H9 (cell line): Measurements from ENCODE around the gene KLK6. TPM values are rescaled to one million over a fixed set of nuclear protein-coding genes. Genes with fewer than 3 reads are reported as not detected.

Experiments
- DNase-seq: peaks from one replicate; pipeline ENCODE4 v3.0.0-alpha.2; 2017
- H2AFZ ChIP-seq: one replicate; pipeline ENCODE4 v1.6.1; 2013; ENCODE audit warnings: mild to moderate bottlenecking, low read length, control low read depth, moderate library complexity
- H2AK5ac ChIP-seq: 2 replicates; pipeline ENCODE4 v1.6.1; 2013; ENCODE audit warnings: low read length, control low read depth, mixed read lengths; ENCODE audit not compliant: insufficient read length
- H2BK120ac ChIP-seq: one replicate; pipeline ENCODE4 v1.6.1; 2013; ENCODE audit warnings: low read depth, mild to moderate bottlenecking, low read length, control low read depth, inconsistent platforms; ENCODE audit not compliant: poor library complexity, severe bottlenecking
- H2BK12ac ChIP-seq: 2 replicates; pipeline ENCODE4 v1.6.1; 2013; ENCODE audit warnings: low read length, control low read depth, mixed read lengths, low read depth; ENCODE audit not compliant: insufficient read length
- H2BK15ac ChIP-seq: 2 replicates; pipeline ENCODE4 v1.6.1; 2013; ENCODE audit warnings: low read depth, low read length, control low read depth
- H2BK20ac ChIP-seq: one replicate; pipeline ENCODE4 v1.6.1; 2013; ENCODE audit warnings: low read depth, mild to moderate bottlenecking, low read length, control low read depth, inconsistent platforms; ENCODE audit not compliant: poor library complexity, severe bottlenecking
- H2BK5ac ChIP-seq: 2 replicates; pipeline ENCODE4 v1.6.1; 2013; ENCODE audit warnings: low read length, control low read depth, mixed read lengths; ENCODE audit not compliant: insufficient read length
- H3K14ac ChIP-seq: 2 replicates; pipeline ENCODE4 v1.6.1; 2013; ENCODE audit warnings: low read length, control low read depth; ENCODE audit not compliant: insufficient read depth
- H3K18ac ChIP-seq: 2 replicates; pipeline ENCODE4 v1.6.1; 2013; ENCODE audit warnings: low read depth, mild to moderate bottlenecking, mixed read lengths, low read length, control low read depth; ENCODE audit not compliant: insufficient read length
- H3K23ac ChIP-seq: 2 replicates; pipeline ENCODE4 v1.6.1; 2013; ENCODE audit warnings: low read length, control low read depth, mixed read lengths, low read depth; ENCODE audit not compliant: insufficient read length
- H3K23me2 ChIP-seq: 2 replicates; pipeline ENCODE4 v1.6.1; 2013; ENCODE audit warnings: low read depth, mild to moderate bottlenecking, mixed read lengths, low read length, control low read depth; ENCODE audit not compliant: insufficient read length, poor library complexity, severe bottlenecking
- H3K27ac ChIP-seq: 2 replicates; pipeline ENCODE4 v1.5.1; 2013; ENCODE audit warnings: low read length, control low read depth, mixed read lengths, low read depth; ENCODE audit not compliant: insufficient read length
- H3K27me3 ChIP-seq: 2 replicates; pipeline ENCODE4 v1.6.1; 2013; ENCODE audit warnings: low read length, control low read depth, inconsistent platforms; ENCODE audit not compliant: insufficient read depth
- H3K4ac ChIP-seq: 2 replicates; pipeline ENCODE4 v1.6.1; 2013; ENCODE audit warnings: low read depth, mild to moderate bottlenecking, control low read depth, inconsistent platforms, low read length, moderate library complexity
- H3K4me1 ChIP-seq: 2 replicates; pipeline ENCODE4 v1.6.1; 2013; ENCODE audit warnings: low read length, control low read depth, inconsistent platforms; ENCODE audit not compliant: insufficient read depth
- H3K4me2 ChIP-seq: 2 replicates; pipeline ENCODE4 v1.6.1; 2013; ENCODE audit warnings: low read length, control low read depth, mixed read lengths; ENCODE audit not compliant: insufficient read length, insufficient read depth
- H3K56ac ChIP-seq: 2 replicates; pipeline ENCODE4 v1.6.1; 2013; ENCODE audit warnings: low read depth, mild to moderate bottlenecking, mixed read lengths, low read length, control low read depth; ENCODE audit not compliant: insufficient read length
- H3K79me1 ChIP-seq: 2 replicates; pipeline ENCODE4 v1.6.1; 2013; ENCODE audit warnings: low read depth, mild to moderate bottlenecking, moderate library complexity, low read length, control low read depth, inconsistent platforms; ENCODE audit not compliant: insufficient read depth, poor library complexity, severe bottlenecking
- H3K79me2 ChIP-seq: 2 replicates; pipeline ENCODE4 v1.6.1; 2013; ENCODE audit warnings: low read length, control low read depth, inconsistent platforms; ENCODE audit not compliant: insufficient read depth
- H3K9ac ChIP-seq: 2 replicates; pipeline ENCODE4 v1.6.1; 2013; ENCODE audit warnings: low read length, control low read depth, mixed read lengths; ENCODE audit not compliant: insufficient read length; ENCODE audit errors: extremely low read depth
- H3K9me3 ChIP-seq: one replicate; pipeline ENCODE4 v1.6.1; 2013; ENCODE audit warnings: low read depth, low read length, inconsistent platforms; ENCODE audit not compliant: control insufficient read depth
- H3T11ph ChIP-seq: one replicate; pipeline ENCODE4 v1.6.1; 2013; ENCODE audit warnings: mild to moderate bottlenecking, low read length, control low read depth, inconsistent platforms
- H4K20me1 ChIP-seq: one replicate; pipeline ENCODE4 v1.6.1; 2013; ENCODE audit not compliant: control insufficient read depth, insufficient read length, insufficient read depth
- H4K5ac ChIP-seq: 2 replicates; pipeline ENCODE4 v1.6.1; 2013; ENCODE audit warnings: low read depth, mild to moderate bottlenecking, mixed read lengths, low read length, control low read depth; ENCODE audit not compliant: insufficient read length
- H4K8ac ChIP-seq: replicated peaks from 2 replicates; pipeline ENCODE4 v1.6.1; 2013; ENCODE audit warnings: low read length, control low read depth, mixed read lengths, low read depth; ENCODE audit not compliant: insufficient read length
- H4K91ac ChIP-seq: 2 replicates; pipeline ENCODE4 v1.6.1; 2013; ENCODE audit warnings: low read depth, mild to moderate bottlenecking, moderate library complexity, mixed read lengths, low read length, control low read depth; ENCODE audit not compliant: insufficient read length
- H3K27ac Mint-ChIP-seq, 3 experiments: 2 replicates in 2 of 3; 3 replicates in 1 of 3; pipeline ENCODE4 v1.8.0; 2020 to 2021; ENCODE audit warnings: mixed read lengths in 3 of 3, mild to moderate bottlenecking in 1 of 3, moderate library complexity in 1 of 3
- H3K27me3 Mint-ChIP-seq: 2 replicates; pipeline ENCODE4 v1.8.0; 2021; ENCODE audit warnings: low read depth, mild to moderate bottlenecking, moderate library complexity, mixed read lengths
- H3K36me3 Mint-ChIP-seq, 3 experiments: 2 replicates in 2 of 3; 3 replicates in 1 of 3; pipeline ENCODE4 v1.8.0; 2020 to 2021; ENCODE audit warnings: low read depth in 3 of 3, mixed read lengths in 3 of 3; ENCODE audit not compliant: insufficient read depth in 1 of 3
- H3K4me1 Mint-ChIP-seq, 2 experiments: 2 replicates each; pipeline ENCODE4 v1.8.0; 2020; ENCODE audit warnings: mixed read lengths in 2 of 2
- H3K4me3 Mint-ChIP-seq, 2 experiments: 2 replicates in 1 of 2; 3 replicates in 1 of 2; pipeline ENCODE4 v1.8.0; 2020 to 2021; ENCODE audit warnings: mild to moderate bottlenecking in 2 of 2, mixed read lengths in 2 of 2, moderate library complexity in 1 of 2
- H3K9me3 Mint-ChIP-seq, 2 experiments: 2 replicates in 1 of 2; 3 replicates in 1 of 2; pipeline ENCODE4 v1.8.0; 2020; ENCODE audit warnings: mild to moderate bottlenecking in 2 of 2, mixed read lengths in 2 of 2, moderate library complexity in 1 of 2
- CTCF ChIP-seq: fragments of 200-600 bp; sonication (generic); conservative IDR thresholded peaks from 3 replicates; pipeline ENCODE4 v1.8.0; 2021; ENCODE audit warnings: antibody characterized with exemption, mild to moderate bottlenecking
- WGBS: extraction: QIAGEN DNeasy Blood & Tissue Kit; methylation state at CpG from one replicate; pipeline ENCODE4 v1.1.7; 2013; ENCODE audit warnings: missing lambda C conversion rate, low lambda C conversion rate, mixed read lengths; ENCODE audit not compliant: insufficient read length; ENCODE audit errors: extremely low coverage; 5-methylcytosine and 5-hydroxymethylcytosine counted together
- total RNA-seq: library from RNA; stranded (reverse); gene quantifications from 2 replicates; pipeline ENCODE4 v1.2.1, GENCODE V29; 2021

The KLK6 gene
- total RNA-seq, 1 experiment from 2014 or later: 2.6 TPM

GRCh38 chr19:50963381-50963780, 6.0 kb downstream of the KLK6 start:
- Histone ChIP-seq H2BK120ac (no peak overlapping the region), H3K18ac (no peak overlapping the region), H4K20me1 (no peaks in the 10 kb centered on the region), H3K9me3 (no peaks in the 10 kb centered on the region), H2BK15ac (no peak overlapping the region), H3K9ac (no peak overlapping the region), H3K56ac (no peak overlapping the region), H3K27me3 (no peaks in the 10 kb centered on the region), H2BK5ac (no peak overlapping the region), H3K27ac (no peak overlapping the region), H2AFZ (no peak overlapping the region), H2BK20ac (no peak overlapping the region), H4K8ac (no peak overlapping the region), H3K4me2 (no peak overlapping the region), H3K4me1 (peaks cover 3% of the 10 kb centered on the region; the same call in 1 of the 2 replicates), H3K4ac (no peak overlapping the region), H3K79me1 (no peaks in the 10 kb centered on the region), H3K23ac (no peak overlapping the region), H3K14ac (no peak overlapping the region), H3T11ph (no peak overlapping the region), H2AK5ac (no peak overlapping the region), H4K5ac (no peak overlapping the region), H4K91ac (no peak overlapping the region), H3K23me2 (no peaks in the 10 kb centered on the region), H3K79me2 (no peaks in the 10 kb centered on the region), H2BK12ac (no peak overlapping the region)
- peaks cover 5 to 16% of the 10 kb centered on the region in 2 experiments for H3K4me1 Mint-ChIP-seq
- TF ChIP-seq CTCF: no peak
- H3K27me3 Mint-ChIP-seq: peaks cover 54% of the 10 kb centered on the region
- peaks cover 0 to 5% of the 10 kb centered on the region in 2 experiments; a peak in 1 of 5 replicates for H3K9me3 Mint-ChIP-seq
- peak overlapping the region in 1 of 3 experiments; percentile 54; a peak in 1 of 7 replicates for H3K27ac Mint-ChIP-seq
- no peak for DNase-seq
- no peaks in the 10 kb centered on the region; a peak in 2 of 7 replicates for H3K36me3 Mint-ChIP-seq
- H3K4me3 Mint-ChIP-seq: no peak overlapping the region
- WGBS: no CpG with 5 or more reads among the region's 6 CpGs
